A549 treated with ZK216348 at 1 μM for 4 hours (cell line): ENCODE results near the gene KNCN. TPM values are rescaled to one million over a fixed set of nuclear protein-coding genes. Genes with fewer than 3 reads are reported as not detected.

Source experiments
- total RNA-seq: library from RNA; stranded (reverse); fragments of 200-300 nt; extraction: Qiagen RNA extraction; gene quantifications from 5 replicates; pipeline ENCODE4 v1.2.3, GENCODE V29; 2022; ENCODE audit warnings: low read depth

Gene KNCN
- total RNA-seq: not detected in 5 replicates

DNA sequence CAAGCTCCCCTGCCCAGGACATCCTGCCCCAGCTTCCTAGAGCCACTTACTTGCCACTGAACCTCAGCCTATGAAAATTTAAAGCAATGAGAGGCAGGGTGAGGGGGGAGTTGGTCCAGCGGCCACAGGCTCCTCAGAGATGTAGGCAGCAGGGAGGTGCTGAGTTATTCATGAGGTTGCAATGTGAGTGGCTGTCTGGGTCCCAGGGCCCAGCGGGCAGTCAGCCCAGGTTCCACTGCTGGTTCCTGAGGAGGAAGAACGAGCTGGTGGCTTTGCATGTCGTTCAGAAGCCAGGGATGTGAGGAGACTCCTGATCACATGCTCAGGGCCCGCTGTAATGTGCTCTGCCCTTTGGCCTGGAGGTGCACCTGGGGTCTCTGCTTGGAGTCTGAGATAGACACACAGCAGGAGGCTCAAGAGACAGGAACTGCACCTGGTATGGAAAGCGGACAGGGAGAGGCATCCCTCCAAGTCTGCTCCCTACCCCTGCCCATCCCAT is at the start of gene KNCN:
KNCN (minus strand) TSS at position 51 of the 499 bp plus-strand sequence. CDS start 432 bp downstream, outside the sequence.

Other genes starting within 250 kb of the KNCN start
- 29.3 to 48.5 TPM (median 40.3 TPM) in 5 replicates for gene LRRC41, start 248.0 kb downstream of the KNCN start, total RNA-seq
- gene UQCRH, start 247.9 kb downstream of the KNCN start, total RNA-seq: 379 to 664 TPM (median 408 TPM) in 5 replicates
- 7.6 to 14.9 TPM (median 12.0 TPM) in 5 replicates for gene NSUN4, start 210.8 kb downstream of the KNCN start, total RNA-seq
- gene FAAH, start 157.3 kb downstream of the KNCN start, total RNA-seq: 0.65 to 1.5 TPM (median 1.0 TPM) in 5 replicates
- 0.51 to 1.2 TPM (median 0.99 TPM) in 5 replicates for gene DMBX1, start 61.8 kb downstream of the KNCN start, total RNA-seq
- gene MKNK1, start 52.6 kb upstream of the KNCN start, total RNA-seq: 18.2 to 21.2 TPM (median 19.5 TPM) in 5 replicates
- gene MOB3C, start 65.2 kb upstream of the KNCN start, total RNA-seq: 3.1 to 4.5 TPM (median 3.7 TPM) in 5 replicates
- 31.3 to 43.0 TPM (median 31.9 TPM) in 5 replicates for gene ATPAF1, start 116.7 kb upstream of the KNCN start, total RNA-seq
- not detected in 5 replicates for gene TEX38, start 120.2 kb upstream of the KNCN start, total RNA-seq
- gene EFCAB14, start 167.5 kb upstream of the KNCN start, total RNA-seq: 19.4 to 30.0 TPM (median 26.1 TPM) in 5 replicates
- not detected in 5 replicates for gene CYP4B1, start 247.4 kb upstream of the KNCN start, total RNA-seq